DND-41 (cell line): ENCODE measurements around the gene STKLD1.

Experiments used
- EZH2 ChIP-seq: IDR thresholded peaks from 3 replicates; pipeline ENCODE4 v1.6.1; 2012; ENCODE audit warnings: borderline replicate concordance, low read depth, mild to moderate bottlenecking, moderate library complexity, low read length, inconsistent platforms; ENCODE audit not compliant: severe bottlenecking
- TF ChIP-seq, protein P1 (sequence below): IDR thresholded peaks from 2 replicates; pipeline ENCODE4 v1.5.1; 2012; ENCODE audit warnings: borderline replicate concordance, low read length, moderate library complexity, mild to moderate bottlenecking; ENCODE audit not compliant: poor library complexity, severe bottlenecking; ENCODE audit errors: extremely low read depth

DNA sequence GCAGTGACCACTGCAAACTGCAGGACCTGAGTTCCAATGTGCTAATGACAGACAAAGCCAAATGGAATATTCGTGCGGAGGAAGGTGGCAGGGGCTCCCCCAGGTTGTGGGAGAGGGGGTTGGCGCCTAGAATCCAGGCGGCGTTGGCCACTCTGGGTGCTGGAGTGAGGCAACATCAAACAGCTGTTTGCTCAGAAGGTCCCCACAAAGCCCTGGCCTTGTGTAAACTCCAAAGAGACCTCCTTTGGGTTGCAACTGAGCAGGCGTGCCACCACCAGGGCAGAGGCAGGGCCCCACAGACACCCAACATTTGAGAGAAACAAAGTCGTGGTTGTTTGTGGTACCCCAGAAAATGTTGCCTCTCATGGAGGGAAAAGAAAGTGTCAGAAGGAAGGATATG is 14.5 kb downstream of the STKLD1 start:
- TF ChIP-seq, protein P1, sequence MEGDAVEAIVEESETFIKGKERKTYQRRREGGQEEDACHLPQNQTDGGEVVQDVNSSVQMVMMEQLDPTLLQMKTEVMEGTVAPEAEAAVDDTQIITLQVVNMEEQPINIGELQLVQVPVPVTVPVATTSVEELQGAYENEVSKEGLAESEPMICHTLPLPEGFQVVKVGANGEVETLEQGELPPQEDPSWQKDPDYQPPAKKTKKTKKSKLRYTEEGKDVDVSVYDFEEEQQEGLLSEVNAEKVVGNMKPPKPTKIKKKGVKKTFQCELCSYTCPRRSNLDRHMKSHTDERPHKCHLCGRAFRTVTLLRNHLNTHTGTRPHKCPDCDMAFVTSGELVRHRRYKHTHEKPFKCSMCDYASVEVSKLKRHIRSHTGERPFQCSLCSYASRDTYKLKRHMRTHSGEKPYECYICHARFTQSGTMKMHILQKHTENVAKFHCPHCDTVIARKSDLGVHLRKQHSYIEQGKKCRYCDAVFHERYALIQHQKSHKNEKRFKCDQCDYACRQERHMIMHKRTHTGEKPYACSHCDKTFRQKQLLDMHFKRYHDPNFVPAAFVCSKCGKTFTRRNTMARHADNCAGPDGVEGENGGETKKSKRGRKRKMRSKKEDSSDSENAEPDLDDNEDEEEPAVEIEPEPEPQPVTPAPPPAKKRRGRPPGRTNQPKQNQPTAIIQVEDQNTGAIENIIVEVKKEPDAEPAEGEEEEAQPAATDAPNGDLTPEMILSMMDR = no peak
- no peak for TF ChIP-seq EZH2
